Panc1 (cell line): ENCODE results near the gene B4GALT4. TPM values are rescaled to one million over a fixed set of nuclear protein-coding genes. Genes with fewer than 3 reads are reported as not detected.

Experiments used
- ATAC-seq: fragments of 200-7000 bp; cut with Tn5 transposase; 2 replicates; pipeline ENCODE4 v1.9.1; 2020; ENCODE audit warnings: mild to moderate bottlenecking, moderate library complexity
- BruUV-seq: library from RNA; stranded (reverse); fragments of 400-500 nt; replicated peaks from 2 replicates; lab custom pipeline; 2021; lab: Mats Ljungman, UMichigan
- CTCF ChIA-PET: fragments of 300-600 bp; sonication (Branson Sonifier 250); formaldehyde crosslinking; loops from one replicate; lab custom pipeline; 2022; ENCODE audit warnings: antibody characterized with exemption; lab: Charles Lee
- POLR2A ChIA-PET: fragments of 300-600 bp; sonication (Branson Sonifier 250); formaldehyde crosslinking; loops from one replicate; lab custom pipeline; 2022; ENCODE audit warnings: antibody characterized with exemption; lab: Charles Lee
- DNase-seq: peaks from one replicate; pipeline ENCODE4 v3.0.0-alpha.2; 2010; ENCODE audit warnings: low read depth, low spot score
- H3K27ac ChIP-seq: 2 replicates; pipeline ENCODE4 v1.5.1; 2011; ENCODE audit warnings: mild to moderate bottlenecking, low read length, inconsistent platforms
- H3K27me3 ChIP-seq: fragments of 200-500 bp; sonication (Bioruptor generic); 2 replicates; pipeline ENCODE4 v1.6.0; 2014; ENCODE audit warnings: low read length, inconsistent platforms; ENCODE audit not compliant: control insufficient read depth, insufficient read depth
- H3K36me3 ChIP-seq: fragments of 200-500 bp; sonication (Bioruptor generic); 2 replicates; pipeline ENCODE4 v1.5.1; 2014; ENCODE audit warnings: inconsistent platforms, mild to moderate bottlenecking, low read length, moderate library complexity; ENCODE audit not compliant: control insufficient read depth, insufficient read depth
- H3K4me1 ChIP-seq: 2 replicates; pipeline ENCODE4 v1.5.1; 2011; ENCODE audit warnings: inconsistent platforms, mild to moderate bottlenecking, low read length, moderate library complexity; ENCODE audit not compliant: control insufficient read depth, insufficient read depth
- H3K4me3 ChIP-seq, 2 experiments: 2 replicates each; pipeline ENCODE4 v1.5.1; 2011 to 2012; ENCODE audit warnings: low read depth in 2 of 2, low read length in 2 of 2, mild to moderate bottlenecking in 2 of 2, inconsistent platforms in 1 of 2, moderate library complexity in 1 of 2
- H3K9me3 ChIP-seq: fragments of 200-500 bp; sonication (Bioruptor generic); 2 replicates; pipeline ENCODE4 v1.5.1; 2014; ENCODE audit warnings: low read depth, mild to moderate bottlenecking, inconsistent platforms, low read length, moderate library complexity; ENCODE audit not compliant: control insufficient read depth, insufficient read depth
- CTCF ChIP-seq: fragments of 450-650 bp; IDR thresholded peaks from 2 replicates; pipeline ENCODE4 v1.5.1; 2017; ENCODE audit warnings: mild to moderate bottlenecking
- POLR2AphosphoS5 ChIP-seq: IDR thresholded peaks from 2 replicates; pipeline ENCODE4 v1.6.1; 2012; ENCODE audit warnings: mild to moderate bottlenecking, low read depth, low read length, moderate library complexity
- REST ChIP-seq, 2 experiments: IDR thresholded peaks; 2 replicates each; pipeline ENCODE4 v1.6.1; 2011 to 2012; ENCODE audit warnings: low read depth in 2 of 2, control low read depth in 1 of 2, low read length in 1 of 2, mild to moderate bottlenecking in 1 of 2, moderate library complexity in 1 of 2; ENCODE audit not compliant: insufficient read depth in 1 of 2
- SIN3A ChIP-seq: IDR thresholded peaks from 2 replicates; pipeline ENCODE4 v1.6.1; 2012; ENCODE audit warnings: low read depth, mild to moderate bottlenecking, low read length, moderate library complexity, borderline replicate concordance; ENCODE audit not compliant: insufficient read depth
- TCF7L2 ChIP-seq: IDR thresholded peaks from 2 replicates; pipeline ENCODE4 v1.6.1; 2011; ENCODE audit warnings: mild to moderate bottlenecking, low read depth, low read length, inconsistent platforms
- in situ Hi-C: cut with HindIII; loops from 2 replicates; pipeline ENCODE4 v1.10.0; 2016; ENCODE audit warnings: low sequenced_read_pairs, low pct_unique_long_range_greater_than_20kb
- intact Hi-C: fragments of 100-400 bp; cut with micrococcal nuclease; formaldehyde crosslinking; loops from one replicate; pipeline ENCODE4 v1.10.0; 2022; ENCODE audit not compliant: unreplicated experiment
- total RNA-seq: library from RNA; stranded (reverse); gene quantifications from one replicate; pipeline ENCODE4 v1.2.1, GENCODE V29; 2021; ENCODE audit not compliant: unreplicated experiment

B4GALT4 gene
- total RNA-seq, 1 experiment from 2014 or later: 27.4 TPM

GRCh38 chr3:119205209-119205608, 35.5 kb downstream of the B4GALT4 start:
- ChIA-PET CTCF (no interaction called here), POLR2A (no interaction called here)
- no peaks in the 10 kb centered on the region for H3K4me1 ChIP-seq
- no peak overlapping the region for H3K27ac ChIP-seq
- DNase-seq (no peak), ATAC-seq (no peak)
- intact Hi-C loops (no loop called here), in situ Hi-C loops (no loop called here)
- no peaks in the 10 kb centered on the region for H3K36me3 ChIP-seq
- no peak for TF ChIP-seq SIN3A
- TF ChIP-seq CTCF: no peak
- TF ChIP-seq POLR2AphosphoS5: no peak
- no peak for TF ChIP-seq REST (IDR thresholded peaks at IDR 0.05; ENCODE audit: insufficient read depth in 1 of 2, low read depth in 2 of 2, low read length in 1 of 2)
- no peak for TF ChIP-seq TCF7L2
- H3K27me3 ChIP-seq: no peaks in the 10 kb centered on the region
- BruUV-seq: no TSS peak
- no peaks in the 10 kb centered on the region for H3K9me3 ChIP-seq
- H3K4me3 ChIP-seq: no peak overlapping the region

DNA sequence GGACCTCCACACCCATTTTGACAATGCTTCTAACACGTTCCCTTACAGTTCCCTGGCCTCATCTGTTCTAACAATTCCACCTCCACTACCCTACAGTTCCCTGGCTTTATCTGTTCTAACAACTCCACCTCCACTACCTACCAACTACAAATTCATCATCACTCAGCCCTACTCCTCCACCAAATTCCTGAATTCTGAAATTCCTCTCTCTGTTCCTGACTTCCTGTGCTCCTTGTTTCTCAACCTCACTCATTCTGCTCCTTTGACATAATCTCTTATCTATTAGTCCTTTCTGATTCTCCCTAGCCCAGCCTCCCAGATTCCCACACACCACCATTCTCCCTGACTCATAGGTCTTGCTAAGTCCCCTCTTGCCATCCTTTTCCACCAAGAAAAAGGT, 44.8 kb downstream of the B4GALT4 start:
- POLR2A ChIA-PET: no interaction called here
- H3K27me3 ChIP-seq: no peaks in the 10 kb centered on the region
- in situ Hi-C loops: no loop called here
- no peaks in the 10 kb centered on the region for H3K36me3 ChIP-seq
- DNase-seq: no peak
- H3K4me1 ChIP-seq: no peaks in the 10 kb centered on the region
- H3K9me3 ChIP-seq: no peaks in the 10 kb centered on the region
- no TSS peak for BruUV-seq
- intact Hi-C loops: no loop called here
- CTCF ChIA-PET: no interaction called here
- TF ChIP-seq TCF7L2 (no peak), POLR2AphosphoS5 (no peak)
- no peak for ATAC-seq
- H3K4me3 ChIP-seq: no peak overlapping the region
- no peak overlapping the region for H3K27ac ChIP-seq

GRCh38 chr3:119195151-119195476, 45.6 kb downstream of the B4GALT4 start:
- CTCF ChIA-PET: no interaction called here
- intact Hi-C loops: no loop called here

More at GRCh38 chr3:119195151-119195476, 45.6 kb downstream of the B4GALT4 start:
- Histone ChIP-seq H3K9me3 (no peaks in the 10 kb centered on the region), H3K27me3 (no peaks in the 10 kb centered on the region), H3K27ac (no peak overlapping the region), H3K36me3 (no peaks in the 10 kb centered on the region), H3K4me3 (no peak overlapping the region), H3K4me1 (no peaks in the 10 kb centered on the region)
- ATAC-seq (peak; percentile 47), DNase-seq (no peak)
- POLR2A ChIA-PET: no interaction called here
- no TSS peak for BruUV-seq
- in situ Hi-C loops: no loop called here
- no peak for TF ChIP-seq CTCF
- TF ChIP-seq REST (IDR thresholded peaks at IDR 0.05; ENCODE audit: insufficient read depth in 1 of 2, low read depth in 2 of 2, low read length in 1 of 2): no peak
- no peak for TF ChIP-seq POLR2AphosphoS5
- TF ChIP-seq SIN3A: no peak
- TF ChIP-seq TCF7L2: no peak
